HG03442 (cell line): ENCODE results near the gene CBX3.
"Not testable (repeated sequence)": the region's sequence is repeated elsewhere in the genome, so short reads cannot be mapped to it uniquely, and the experiment has no call there.

Source experiments
- ATAC-seq: cut with Tn5 transposase; IDR thresholded peaks from one replicate; pipeline ENCODE4 v1.9.1; 2021; ENCODE audit warnings: mild to moderate bottlenecking, moderate library complexity; ENCODE audit not compliant: unreplicated experiment

Gene CBX3

GRCh38 chr7:26201247-26202018 lies at the start of gene CBX3:
Gene CBX3 (plus strand): TSS chr7:26201745. CDS start chr7:26202999, 1,254 bp downstream.
- ATAC-seq = peak; percentile 32

GRCh38 chr7:26151953-26152781 lies 49.4 kb upstream of the CBX3 start, which contains the start of gene NFE2L3:
Gene NFE2L3 (plus strand): TSS chr7:26152198. CDS start chr7:26152499, 301 bp downstream.
- ATAC-seq = peak; percentile 54

GRCh38 chr7:26152782-26153240 lies 48.7 kb upstream of the CBX3 start:
- peak; percentile 19 for ATAC-seq

GRCh38 chr7:26153241-26153822 lies 48.2 kb upstream of the CBX3 start:
- ATAC-seq = no peak

GRCh38 chr7:26153823-26154783 lies 47.4 kb upstream of the CBX3 start:
- no peak for ATAC-seq

- ATAC-seq = no peak
These were observed 45.8 kb upstream of the CBX3 start for GRCh38 chr7:26155531-26156375.

GRCh38 chr7:26156451-26157420 lies 44.8 kb upstream of the CBX3 start:
- peak; percentile 33 for ATAC-seq

- ATAC-seq = no peak
These were observed 43.9 kb upstream of the CBX3 start for GRCh38 chr7:26157520-26158105.

GRCh38 chr7:26159243-26159642 lies 42.3 kb upstream of the CBX3 start:
- ATAC-seq = no peak

GRCh38 chr7:26160896-26161295 lies 40.6 kb upstream of the CBX3 start:
- ATAC-seq = no peak

GRCh38 chr7:26162431-26162830 lies 39.1 kb upstream of the CBX3 start:
- no peak for ATAC-seq

GRCh38 chr7:26163804-26164203 lies 37.7 kb upstream of the CBX3 start:
- ATAC-seq = not testable (repeated sequence)

- ATAC-seq = no peak
These were observed 35.4 kb upstream of the CBX3 start for GRCh38 chr7:26165950-26166683.

GRCh38 chr7:26166684-26167266 lies 34.8 kb upstream of the CBX3 start:
- no peak for ATAC-seq

- no peak for ATAC-seq
These were observed 34.1 kb upstream of the CBX3 start for GRCh38 chr7:26167303-26167934.

- no peak for ATAC-seq
These were observed 33.0 kb upstream of the CBX3 start for GRCh38 chr7:26168458-26169023.
